Activated CD8-positive, alpha-beta T cell treated with anti-CD3 and anti-CD28 coated beads, Interleukin-2, amount 10 ng/mL, durations not matched to agents 7 days and 5 days (primary cell): ENCODE measurements around the gene SLC51A. TPM values are rescaled to one million over a fixed set of nuclear protein-coding genes. Genes with fewer than 3 reads are reported as not detected.

ENCODE experiments used
- ATAC-seq: fragments of 150-1000 bp; cut with Tn5 transposase; one replicate; pipeline ENCODE4 v1.10.0; 2021; ENCODE audit warnings: moderate library complexity
- CTCF ChIA-PET: fragments of 350-600 bp; sonication (Branson Sonifier 250); formaldehyde crosslinking; loops from one replicate; lab custom pipeline; 2021; ENCODE audit warnings: antibody characterized with exemption; lab: Charles Lee
- POLR2A ChIA-PET: fragments of 350-600 bp; sonication (Branson Sonifier 250); formaldehyde crosslinking; loops from one replicate; lab custom pipeline; 2021; ENCODE audit warnings: antibody characterized with exemption; lab: Charles Lee
- DNase-seq: peaks from one replicate; pipeline ENCODE4 v3.0.0-alpha.2; 2020
- H3K27ac Mint-ChIP-seq: one replicate; pipeline ENCODE4 v1.8.0; 2021; ENCODE audit warnings: mild to moderate bottlenecking, mixed read lengths
- H3K27me3 Mint-ChIP-seq: one replicate; pipeline ENCODE4 v1.8.0; 2021; ENCODE audit warnings: low read depth, mixed read lengths
- H3K36me3 Mint-ChIP-seq: one replicate; pipeline ENCODE4 v1.8.0; 2021; ENCODE audit warnings: low read depth, mixed read lengths
- H3K4me1 Mint-ChIP-seq: one replicate; pipeline ENCODE4 v1.8.0; 2021; ENCODE audit warnings: low read depth, mixed read lengths
- H3K4me3 Mint-ChIP-seq: one replicate; pipeline ENCODE4 v1.8.0; 2021; ENCODE audit warnings: mild to moderate bottlenecking, mixed read lengths
- H3K9me3 Mint-ChIP-seq: one replicate; pipeline ENCODE4 v1.8.0; 2022; ENCODE audit warnings: mixed read lengths; ENCODE audit not compliant: insufficient read depth
- total RNA-seq, 2 experiments: library from RNA; stranded (reverse); gene quantifications; one replicate each; pipeline ENCODE4 v1.2.3, GENCODE V29; 2021

The SLC51A gene
- total RNA-seq, 2 experiments from 2014 or later, result not detected

DNA sequence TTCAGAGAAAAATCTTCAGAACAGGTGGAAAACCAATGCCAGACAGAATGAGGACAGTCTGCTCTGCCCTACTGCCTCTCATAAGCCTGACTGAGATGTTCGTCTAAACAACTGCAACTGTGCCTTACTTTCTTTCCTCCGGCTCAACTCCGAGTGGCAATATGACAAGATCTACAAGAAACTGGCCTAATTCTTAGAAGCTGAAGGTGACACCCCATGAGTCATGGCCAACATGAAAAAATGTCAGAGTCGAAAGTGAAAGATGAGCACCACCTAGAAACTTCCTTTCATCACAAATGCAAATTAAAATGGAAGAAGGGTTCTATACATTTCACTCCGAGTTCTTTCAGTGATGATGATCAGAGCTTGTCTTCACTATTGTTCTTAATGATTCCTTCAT lies 58.3 kb downstream of the SLC51A start:
- peak overlapping the region; percentile 91 for H3K27ac Mint-ChIP-seq
- H3K36me3 Mint-ChIP-seq, result peaks cover 43% of the 10 kb centered on the region
- H3K4me1 Mint-ChIP-seq, result peaks cover 68% of the 10 kb centered on the region
- DNase-seq (peak; percentile 84), ATAC-seq (peak; percentile 93)
- no peaks in the 10 kb centered on the region for H3K9me3 Mint-ChIP-seq
- H3K4me3 Mint-ChIP-seq, result peak overlapping the region; percentile 67
- H3K27me3 Mint-ChIP-seq, result no peaks in the 10 kb centered on the region
- CTCF ChIA-PET, result no interaction called here
- POLR2A ChIA-PET, result interaction anchor here (0.6 to 2.9 kb wide), 5 partner anchors 9 to 228 kb away, joined by 3 to 17 read pairs (median 4); partner anchors contain the start of gene DYNLT2B

DNA sequence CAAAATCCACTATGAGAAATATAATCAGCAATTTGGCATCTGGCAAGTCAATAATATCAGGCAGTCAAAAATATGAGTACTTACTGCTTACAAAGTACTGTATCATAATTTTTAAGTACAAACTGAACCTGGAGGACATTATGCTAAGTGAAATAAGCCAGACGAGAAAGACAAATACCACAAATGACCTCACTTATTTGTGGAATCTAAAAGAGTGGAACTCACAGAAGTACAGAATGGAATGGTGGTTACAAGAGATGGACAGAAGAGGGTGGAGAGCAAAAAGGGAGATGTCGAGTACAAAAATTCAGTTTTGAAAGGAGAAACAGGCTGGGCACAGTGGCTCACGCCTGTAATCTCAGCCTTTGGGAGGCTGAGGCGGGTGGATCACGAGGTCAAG lies 58.8 kb downstream of the SLC51A start:
- POLR2A ChIA-PET, result interaction anchor here (0.8 to 2.9 kb wide), 4 partner anchors 10 to 96 kb away, joined by 3 to 17 read pairs (median 4); partner anchors contain the start of gene DYNLT2B
- no peak for DNase-seq
- Mint-ChIP-seq H3K4me3 (peak overlapping the region; percentile 67), H3K27ac (peak overlapping the region; percentile 91), H3K36me3 (peaks cover 42% of the 10 kb centered on the region), H3K9me3 (no peaks in the 10 kb centered on the region), H3K4me1 (peaks cover 69% of the 10 kb centered on the region), H3K27me3 (no peaks in the 10 kb centered on the region)
- ATAC-seq, result no peak
- CTCF ChIA-PET, result interaction anchor here (1.4 kb wide), 1 partner anchor 247 kb away, joined by 6 read pairs; no protein-coding TSS in a partner anchor

DNA sequence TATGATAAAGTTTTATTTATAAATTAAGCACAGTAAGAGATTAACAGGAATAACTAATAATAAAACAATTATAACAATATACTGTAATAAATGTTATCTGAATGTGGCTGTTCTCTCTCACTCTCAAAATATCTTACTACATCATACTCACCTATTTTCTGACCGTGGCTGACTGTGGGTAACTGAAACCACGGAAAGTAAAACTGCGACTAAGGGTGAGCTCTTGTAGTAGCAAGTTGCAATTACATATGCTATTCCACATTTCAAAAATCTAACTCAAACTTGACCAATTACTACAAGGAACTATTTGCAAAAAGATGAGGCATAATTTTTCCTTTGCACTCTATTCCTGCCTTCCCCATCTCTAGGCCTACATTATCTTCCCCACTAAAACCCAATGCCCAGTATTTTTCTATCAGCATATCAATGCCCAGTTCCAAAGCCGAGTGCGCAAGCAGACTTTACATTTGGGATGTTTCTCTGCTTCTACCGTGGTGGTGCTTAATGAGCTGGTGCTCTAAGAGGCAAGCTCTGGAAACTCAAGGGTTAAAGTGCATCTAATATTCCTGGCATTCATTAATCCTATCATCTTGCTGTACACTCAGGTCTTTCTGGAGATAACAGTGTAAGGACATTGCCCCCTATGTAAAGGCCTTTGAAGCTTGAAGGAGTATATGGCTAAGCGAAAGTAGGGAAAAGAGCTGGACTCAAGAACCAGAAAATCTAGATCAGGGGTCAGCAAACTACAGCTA lies 64.5 kb downstream of the SLC51A start:
- H3K4me1 Mint-ChIP-seq, result peaks cover 64% of the 10 kb centered on the region
- no peaks in the 10 kb centered on the region for H3K27me3 Mint-ChIP-seq
- H3K36me3 Mint-ChIP-seq, result peaks cover 32% of the 10 kb centered on the region
- CTCF ChIA-PET, result interaction anchor here (0.7 to 2.5 kb wide), 7 partner anchors 9 to 248 kb away, joined by 3 to 10 read pairs (median 4); no protein-coding TSS in a partner anchor
- POLR2A ChIA-PET, result interaction anchor here (1.3 to 2.1 kb wide), 3 partner anchors 8 to 152 kb away, joined by 5 to 6 read pairs (median 5); partner anchors contain the start of genes DYNLT2B and UBXN7
- DNase-seq (peak; percentile 70), ATAC-seq (peak; percentile 66)
- no peaks in the 10 kb centered on the region for H3K9me3 Mint-ChIP-seq
- peak overlapping the region; percentile 16 for H3K27ac Mint-ChIP-seq
- H3K4me3 Mint-ChIP-seq, result peak overlapping the region; percentile 1

DNA sequence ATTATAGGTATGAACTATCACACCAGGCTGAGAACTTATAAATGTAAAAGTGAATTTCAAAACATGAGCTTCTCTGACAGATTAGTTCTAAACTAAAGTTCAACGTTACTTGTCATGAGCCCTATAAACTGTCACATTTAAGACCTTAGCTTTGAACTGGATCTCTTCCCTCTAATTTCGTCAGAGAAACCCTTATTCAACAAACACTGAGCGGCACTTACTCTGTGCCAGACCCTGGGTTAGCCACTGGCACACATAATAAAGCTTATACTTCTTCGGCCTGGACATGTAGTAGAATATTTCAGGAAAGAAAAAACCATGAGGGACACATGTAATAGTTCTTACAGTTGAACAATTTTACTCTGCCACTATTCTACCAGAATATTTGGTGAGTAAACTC lies 65.6 kb downstream of the SLC51A start:
- Mint-ChIP-seq H3K4me1 (peaks cover 71% of the 10 kb centered on the region), H3K27me3 (no peaks in the 10 kb centered on the region), H3K36me3 (peaks cover 37% of the 10 kb centered on the region), H3K27ac (peak overlapping the region; percentile 2), H3K9me3 (no peaks in the 10 kb centered on the region), H3K4me3 (no peak overlapping the region)
- ChIA-PET POLR2A (interaction anchor here (1.2 to 2.1 kb wide), 4 partner anchors 9 to 286 kb away, joined by 3 to 6 read pairs (median 5); partner anchors contain the start of genes DYNLT2B, FBXO45, UBXN7 and WDR53), CTCF (interaction anchor here (0.8 to 2.5 kb wide), 5 partner anchors 20 to 102 kb away, joined by 3 to 10 read pairs (median 3); no protein-coding TSS in a partner anchor)
- DNase-seq (no peak), ATAC-seq (no peak)

Other genes with a start within 250 kb of the SLC51A start
- 100 to 1,000 TPM; 282 to 298 TPM for gene TFRC, start 134.4 kb upstream of the SLC51A start, total RNA-seq
- gene ZDHHC19, start 5.1 kb upstream of the SLC51A start, total RNA-seq, result not detected
- gene PCYT1A, start 71.2 kb downstream of the SLC51A start, total RNA-seq, result 10 to 100 TPM; 53.2 to 57.3 TPM
- 10 to 100 TPM; 12.0 to 21.1 TPM for gene DYNLT2B, start 101.7 kb downstream of the SLC51A start, total RNA-seq
- gene TM4SF19, start 121.9 kb downstream of the SLC51A start, total RNA-seq, result not detected
- gene UBXN7, start 215.9 kb downstream of the SLC51A start, total RNA-seq, result 10 to 100 TPM; 43.5 to 45.1 TPM